Measurements from ENCODE around the gene TMEM43. TPM values are rescaled to one million over a fixed set of nuclear protein-coding genes. Genes with fewer than 3 reads are reported as not detected.

TMEM43 gene
- polyA plus RNA-seq, 1 of the 3 experiments (the other 2 are of a cell fraction), result 105 TPM

GRCh38 chr3:14139771-14140170, 14.9 kb downstream of the TMEM43 start:
- Histone ChIP-seq H3K9me3 (no peaks in the 10 kb centered on the region), H3F3A (replicated peaks; ENCODE audit: insufficient read depth) (peaks cover 32% of the 10 kb centered on the region), H3K79me2 (ENCODE audit: insufficient read depth) (no peaks in the 10 kb centered on the region; the same call in 1 of the 2 replicates), H3K9me2 (no peaks in the 10 kb centered on the region), H3K9ac (no peak overlapping the region), H3K4me1 (ENCODE audit: control insufficient read depth in 1 of 2, insufficient read depth in 2 of 2, low read depth in 1 of 2, low read length in 1 of 2) (peaks cover 9 to 16% of the 10 kb centered on the region in 2 experiments), H2AFZ (ENCODE audit: low read depth) (no peak overlapping the region), H3K4me3 (ENCODE audit: low read depth in 2 of 2, low read length in 1 of 2) (no peak overlapping the region), H4K20me1 (ENCODE audit: insufficient read depth) (no peaks in the 10 kb centered on the region), H3K4me2 (no peak overlapping the region), H3K36me3 (replicated peaks in 1 of 2; ENCODE audit: control insufficient read depth in 1 of 2, insufficient read depth in 2 of 2, low read length in 1 of 2) (peaks cover 13 to 73% of the 10 kb centered on the region in 2 experiments), H3K27me3 (ENCODE audit: insufficient read depth) (no peaks in the 10 kb centered on the region), H3K27ac (ENCODE audit: low read depth in 2 of 2, low read length in 1 of 2) (0 out of 4 replicates have a peak overlapping the region, but pooled peaks of 1 of the 2 experiments have one; percentile 4)
- ChIA-PET CTCF (no interaction called here), POLR2A (no interaction called here)
- TF ChIP-seq MAX (IDR thresholded peaks at IDR 0.05; ENCODE audit: low read depth) (no peak), FOSL2 (IDR thresholded peaks at IDR 0.05; ENCODE audit: borderline replicate concordance, low read depth) (no peak), TEAD4 (IDR thresholded peaks at IDR 0.05; ENCODE audit: borderline replicate concordance, insufficient read depth) (no peak), MEF2A (IDR thresholded peaks at IDR 0.05; ENCODE audit: borderline replicate concordance, low read depth) (no peak), RFX5 (IDR thresholded peaks at IDR 0.05; ENCODE audit: low read length) (no peak), NFIC (IDR thresholded peaks at IDR 0.05; ENCODE audit: borderline replicate concordance) (no peak), RAD21 (IDR thresholded peaks at IDR 0.05; ENCODE audit: low read length) (no peak), FOXM1 (IDR thresholded peaks at IDR 0.05; ENCODE audit: low read depth) (no peak), EZH2phosphoT487 (IDR thresholded peaks at IDR 0.05; ENCODE audit: borderline replicate concordance, low read depth) (no peak), USF2 (IDR thresholded peaks at IDR 0.05; ENCODE audit: borderline replicate concordance, low read depth, low read length) (no peak), SIN3A (IDR thresholded peaks at IDR 0.05; ENCODE audit: borderline replicate concordance, low read depth, low read length) (no peak), ZBTB33 (IDR thresholded peaks at IDR 0.05; ENCODE audit: borderline replicate concordance, low read depth) (no peak), IRF3 (IDR thresholded peaks at IDR 0.05; ENCODE audit: low read depth, low read length) (no peak), SMC3 (IDR thresholded peaks at IDR 0.05; ENCODE audit: low read depth, low read length) (no peak)
- WGBS (ENCODE audit: low lambda C conversion rate), result 100% methylated on average over 1 of the region's 5 CpGs
- DNase-seq, result no peak
